Measurements from ENCODE around the gene DGKI.

GRCh38 chr7:137642031-137642430, 204.7 kb downstream of the DGKI start:
- no peak for TF ChIP-seq CTCF (IDR thresholded peaks at IDR 0.05)
- no peak for TF ChIP-seq POLR2A (IDR thresholded peaks at IDR 0.05)
